SHP77 treated with DMSO at 0.1 percent for 48 hours (cell line): Measurements from ENCODE around the gene NCEH1.

Experiments used
- DNase-seq: peaks from one replicate; lab custom pipeline; 2025; lab: John Stamatoyannopoulos, UW

Gene NCEH1

DNA sequence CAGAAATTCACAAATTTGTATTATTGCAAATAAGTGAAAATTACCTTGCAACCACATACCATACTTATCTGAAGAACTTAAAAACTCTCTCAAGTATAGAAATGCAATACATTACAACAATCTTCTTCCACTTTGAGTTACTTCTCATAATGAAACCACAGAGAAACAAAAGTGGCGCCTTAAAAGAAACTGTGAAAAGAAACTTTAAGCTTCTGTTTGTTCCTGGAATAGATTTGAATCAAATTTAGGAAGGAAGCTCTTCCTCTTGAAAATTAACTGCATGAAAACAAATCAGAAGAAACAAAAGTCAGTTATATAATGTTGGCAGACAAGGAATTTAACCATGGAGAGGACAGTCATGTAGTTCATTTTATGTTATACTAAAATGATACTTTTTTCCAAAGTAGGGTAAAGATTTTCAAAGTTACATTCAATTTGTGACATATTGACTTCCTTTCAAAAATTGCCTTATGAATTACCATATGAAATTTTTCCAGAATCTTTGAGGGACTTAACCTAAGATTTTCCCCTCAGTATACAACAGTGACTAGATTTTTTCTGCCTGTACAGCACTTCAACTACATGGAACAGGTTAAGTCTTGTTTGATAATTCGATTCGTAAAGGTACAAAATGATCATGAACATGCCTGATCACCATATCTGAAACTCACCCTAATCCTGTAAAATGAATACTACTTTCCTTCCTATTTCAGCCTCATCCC is 130.0 kb downstream of the NCEH1 start:
- no peak for DNase-seq
